CD4-positive, alpha-beta T cell (primary cell): ENCODE results near the gene TBC1D22A. TPM values are rescaled to one million over a fixed set of nuclear protein-coding genes. Genes with fewer than 3 reads are reported as not detected.

ENCODE experiments used
- ATAC-seq: fragments of 200-7000 bp; cut with Tn5 transposase; one replicate; pipeline ENCODE4 v1.10.0; 2022; ENCODE audit warnings: mild to moderate bottlenecking; ENCODE audit not compliant: poor library complexity
- CTCF ChIA-PET: fragments of 350-600 bp; sonication (Branson Sonifier 250); formaldehyde crosslinking; loops from one replicate; lab custom pipeline; 2021; ENCODE audit warnings: antibody characterized with exemption, inconsistent platforms; lab: Charles Lee
- POLR2A ChIA-PET: fragments of 350-600 bp; sonication (Branson Sonifier 250); formaldehyde crosslinking; loops from one replicate; lab custom pipeline; 2021; ENCODE audit warnings: antibody characterized with exemption, inconsistent platforms; lab: Charles Lee
- DNase-seq, 14 experiments: peaks; one replicate each; pipeline ENCODE4 v3.0.0-alpha.2; 2013 to 2020; ENCODE audit warnings: mixed read lengths in 2 of 14
- H3K27ac ChIP-seq, 2 donors: one replicate each; pipeline versions ENCODE4 v1.5.1 to v1.7.0; 2013; ENCODE audit warnings: low read length in 2 of 2, low read depth in 1 of 2, mild to moderate bottlenecking in 1 of 2
- H3K27me3 ChIP-seq, 2 experiments: 1 replicate in 1 of 2; 2 replicates in 1 of 2; pipeline versions ENCODE4 v1.6.1 to v1.7.0; 2013; ENCODE audit warnings: low read length in 2 of 2, control low read depth in 1 of 2, mild to moderate bottlenecking in 1 of 2, moderate library complexity in 1 of 2; ENCODE audit not compliant: insufficient read depth in 2 of 2, control insufficient read depth in 1 of 2
- H3K36me3 ChIP-seq: one replicate; pipeline ENCODE4 v1.6.1; 2013; ENCODE audit warnings: low read length, control low read depth; ENCODE audit not compliant: insufficient read depth
- H3K4me1 ChIP-seq: one replicate; pipeline ENCODE4 v1.6.1; 2013; ENCODE audit warnings: low read length, control low read depth; ENCODE audit not compliant: insufficient read depth
- H3K4me3 ChIP-seq: one replicate; pipeline ENCODE4 v1.5.1; 2013; ENCODE audit warnings: mild to moderate bottlenecking, low read length, moderate library complexity
- H3K9me3 ChIP-seq, 2 experiments: 1 replicate in 1 of 2; 2 replicates in 1 of 2; pipeline versions ENCODE4 v1.6.1 to v1.7.0; 2013; ENCODE audit warnings: low read length in 2 of 2, mild to moderate bottlenecking in 2 of 2, control low read depth in 1 of 2, moderate library complexity in 1 of 2; ENCODE audit not compliant: control insufficient read depth in 1 of 2, insufficient read depth in 1 of 2
- H3K27ac Mint-ChIP-seq: one replicate; pipeline ENCODE4 v1.8.0; 2020; ENCODE audit warnings: mixed read lengths
- H3K27me3 Mint-ChIP-seq: one replicate; pipeline ENCODE4 v1.8.0; 2021; ENCODE audit warnings: mixed read lengths
- H3K36me3 Mint-ChIP-seq: one replicate; pipeline ENCODE4 v1.8.0; 2021; ENCODE audit warnings: low read depth, mixed read lengths
- H3K4me1 Mint-ChIP-seq: one replicate; pipeline ENCODE4 v1.8.0; 2021; ENCODE audit warnings: low read depth, mixed read lengths
- H3K4me3 Mint-ChIP-seq: one replicate; pipeline ENCODE4 v1.8.0; 2020; ENCODE audit warnings: mild to moderate bottlenecking, mixed read lengths
- H3K9me3 Mint-ChIP-seq: one replicate; pipeline ENCODE4 v1.8.0; 2020; ENCODE audit warnings: mixed read lengths
- CTCF ChIP-seq: fragments of 200-600 bp; IDR thresholded peaks from one replicate; pipeline ENCODE4 v1.8.0; 2022; ENCODE audit warnings: antibody characterized with exemption, mild to moderate bottlenecking
- intact Hi-C, 2 experiments: fragments of 100-400 bp; cut with DNase I in 1 of 2; cut with micrococcal nuclease in 1 of 2; formaldehyde crosslinking; loops; one replicate each; pipeline versions ENCODE4 v1.15.1 to v1.9.0; 2023 to 2025; cut with DNase I, micrococcal nuclease
- total RNA-seq, 174 experiments: library from RNA in 2 of 174; stranded (reverse) in 2 of 174; gene quantifications; one replicate each; pipeline ENCODE4 v1.2.3 and lab custom pipeline; 2021 to 2026

Gene TBC1D22A
- total RNA-seq, 2 experiments from 2014 or later, result 27.1 to 31.7 TPM

DNA sequence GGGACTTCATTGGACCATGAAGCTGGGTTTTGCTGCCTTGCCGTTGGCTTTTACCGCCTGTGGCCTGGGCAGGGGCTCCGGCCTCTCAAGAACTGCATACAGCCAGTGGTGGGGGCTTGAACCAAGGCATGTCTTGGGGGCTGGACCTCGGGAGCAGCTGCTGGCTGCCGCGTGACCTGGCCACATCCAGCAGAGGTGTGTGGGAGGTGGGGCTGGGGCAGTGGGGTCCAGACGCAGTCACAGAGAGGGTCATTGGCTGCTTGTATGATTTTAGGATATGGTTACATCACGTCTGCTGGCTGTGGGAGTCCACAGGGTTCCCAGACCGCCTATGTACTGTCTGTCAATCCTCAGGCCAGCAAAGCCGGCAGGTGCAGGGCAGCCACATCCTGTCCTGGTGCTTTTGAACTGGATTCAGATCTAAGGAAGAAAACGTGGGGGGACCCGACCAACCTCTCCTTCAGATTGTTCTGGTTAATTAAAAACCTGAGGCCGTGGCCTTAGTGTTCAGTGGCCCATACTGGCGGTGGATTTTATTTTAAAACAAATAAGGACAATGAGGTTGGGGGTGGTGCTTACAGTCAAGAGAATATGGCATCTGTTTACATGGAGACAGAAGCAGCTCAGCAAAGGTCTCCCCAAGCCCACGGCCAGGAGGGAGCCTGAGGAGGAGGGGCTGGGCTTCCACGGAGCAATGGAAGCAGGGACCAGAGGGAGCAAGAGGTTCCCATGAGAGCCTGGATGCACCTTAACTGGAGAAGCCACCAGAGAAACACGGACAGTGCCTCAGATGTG, 426.0 kb downstream of the TBC1D22A start:
- POLR2A ChIA-PET, result no interaction called here
- no peaks in the 10 kb centered on the region for H3K36me3 Mint-ChIP-seq
- no peak for ATAC-seq

DNA sequence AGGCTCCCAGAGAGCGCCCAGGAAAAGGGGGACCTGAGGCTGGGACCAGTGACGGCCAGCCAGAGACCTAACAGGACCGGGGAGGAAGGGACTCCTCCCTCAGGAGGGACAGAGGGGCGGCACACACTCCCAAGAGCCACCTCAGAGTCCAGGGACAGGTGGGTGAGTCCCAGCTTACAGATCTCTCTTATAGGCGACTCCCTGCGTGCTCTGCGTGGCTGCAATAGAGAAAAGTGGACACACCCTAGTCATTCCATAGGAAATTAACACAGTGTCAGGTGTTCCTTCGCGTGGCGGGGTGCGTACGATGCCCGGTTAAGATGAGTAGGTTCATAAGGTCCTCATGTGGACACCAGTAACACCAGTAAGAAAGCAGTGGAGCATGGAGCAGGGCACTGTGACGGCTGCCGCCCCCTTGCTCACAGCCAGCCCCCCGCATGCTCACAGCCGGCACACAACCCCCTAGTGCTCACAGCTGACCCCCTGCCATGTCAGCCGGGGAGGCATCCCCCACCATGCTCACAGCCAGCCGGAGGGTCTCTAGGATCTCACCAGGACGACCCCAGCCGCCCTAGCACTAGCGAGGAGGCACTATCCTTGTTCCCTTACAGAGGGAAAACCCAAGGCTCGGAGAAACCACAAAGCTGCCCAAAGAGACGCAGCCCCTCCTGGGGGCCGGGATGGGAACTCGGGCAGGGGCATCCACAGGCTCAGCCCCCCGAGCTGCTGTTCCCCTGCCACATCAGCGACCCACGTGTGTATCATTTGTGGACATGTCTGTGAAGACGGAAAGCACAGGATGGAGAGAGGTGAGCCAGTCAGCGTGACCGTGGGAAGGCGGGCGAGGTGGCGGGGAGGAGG, 426.8 kb downstream of the TBC1D22A start:
- H3K36me3 Mint-ChIP-seq, result no peaks in the 10 kb centered on the region
- Histone ChIP-seq H3K27me3 (no peaks in the 10 kb centered on the region), H3K4me1 (no peaks in the 10 kb centered on the region), H3K27ac (no peak overlapping the region), H3K36me3 (no peaks in the 10 kb centered on the region), H3K9me3 (peaks cover 15 to 16% of the 10 kb centered on the region in 2 experiments), H3K4me3 (no peak overlapping the region)
- H3K27me3 Mint-ChIP-seq, result no peaks in the 10 kb centered on the region
- ChIA-PET POLR2A (no interaction called here), CTCF (no interaction called here)
- no peak for TF ChIP-seq CTCF
- H3K27ac Mint-ChIP-seq, result no peak overlapping the region
- H3K4me1 Mint-ChIP-seq, result no peaks in the 10 kb centered on the region
- H3K9me3 Mint-ChIP-seq, result peaks cover 13% of the 10 kb centered on the region
- ATAC-seq (no peak), DNase-seq (peak in 2 of 14 experiments; percentile 4 to 24)
- no peak overlapping the region for H3K4me3 Mint-ChIP-seq
- intact Hi-C loops, result no loop called here

More for the DNA sequence above, 426.0 kb downstream of the TBC1D22A start:
- Histone ChIP-seq H3K4me1 (no peaks in the 10 kb centered on the region), H3K4me3 (no peak overlapping the region), H3K9me3 (peaks cover 15 to 16% of the 10 kb centered on the region in 2 experiments), H3K27me3 (no peaks in the 10 kb centered on the region), H3K27ac (no peak overlapping the region), H3K36me3 (no peaks in the 10 kb centered on the region)
- Mint-ChIP-seq H3K9me3 (peaks cover 13% of the 10 kb centered on the region), H3K27me3 (no peaks in the 10 kb centered on the region), H3K4me1 (no peaks in the 10 kb centered on the region), H3K4me3 (no peak overlapping the region), H3K27ac (no peak overlapping the region)
- intact Hi-C loops, result no loop called here
- CTCF ChIA-PET, result no interaction called here
- no peak for TF ChIP-seq CTCF
- DNase-seq, result no peak

- no peaks in the 10 kb centered on the region for H3K36me3 Mint-ChIP-seq
- H3K27ac ChIP-seq, result no peak overlapping the region
- H3K4me3 Mint-ChIP-seq, result no peak overlapping the region
- no peak overlapping the region for H3K27ac Mint-ChIP-seq
- ATAC-seq (no peak), DNase-seq (peak in 2 of 14 experiments; percentile 3 to 25)
- H3K4me1 Mint-ChIP-seq, result no peaks in the 10 kb centered on the region
- intact Hi-C loops, result no loop called here
- POLR2A ChIA-PET, result no interaction called here
- no peaks in the 10 kb centered on the region for H3K27me3 Mint-ChIP-seq
- H3K4me3 ChIP-seq, result no peak overlapping the region
- H3K36me3 ChIP-seq, result no peaks in the 10 kb centered on the region
- CTCF ChIA-PET, result no interaction called here
- H3K4me1 ChIP-seq, result no peaks in the 10 kb centered on the region
- H3K9me3 Mint-ChIP-seq, result peaks cover 10% of the 10 kb centered on the region
- TF ChIP-seq CTCF, result no peak
- no peaks in the 10 kb centered on the region for H3K27me3 ChIP-seq
- peaks cover 9 to 16% of the 10 kb centered on the region in 2 experiments for H3K9me3 ChIP-seq
Measured at GRCh38 chr22:47190276-47190956, 428.0 kb downstream of the TBC1D22A start.
